Omental fat pad (tissue), 4 donors: ENCODE measurements around the gene DSC1. TPM values are rescaled to one million over a fixed set of nuclear protein-coding genes. Genes with fewer than 3 reads are reported as not detected.
"Not testable (repeated sequence)": the region's sequence is repeated elsewhere in the genome, so short reads cannot be mapped to it uniquely, and the experiment has no call there.

Source experiments
- ATAC-seq: fragments of 150-250 bp; one replicate; pipeline ENCODE4 v1.9.1; 2016; ENCODE audit warnings: mild to moderate bottlenecking, moderate library complexity; ENCODE audit not compliant: low FRiP score
- DNase-seq: peaks from one replicate; pipeline ENCODE4 v3.0.0-alpha.2; 2019; ENCODE audit warnings: low spot score
- CTCF ChIP-seq, 3 donors: fragments of 450-650 bp; IDR thresholded peaks; one replicate each; pipeline ENCODE4 v1.5.1; 2016 to 2017; ENCODE audit warnings: antibody characterized with exemption in 3 of 3, mild to moderate bottlenecking in 3 of 3, moderate library complexity in 2 of 3
- total RNA-seq, 4 donors: library from RNA; depleted of rRNA; stranded (reverse); fragments of >200 nt; gene quantifications; one replicate each; pipeline ENCODE4 v1.1.0, GENCODE V29; 2016

DSC1 gene
- total RNA-seq, 4 donors from 2014 or later = 0.09 TPM; not detected in 3

- DNase-seq (no peak), ATAC-seq (no peak)
- no peak for TF ChIP-seq CTCF (IDR thresholded peaks at IDR 0.05)
Measured at GRCh38 chr18:31134988-31135529, 27.6 kb downstream of the DSC1 start.

- TF ChIP-seq CTCF (IDR thresholded peaks at IDR 0.05) = no peak
- no peak for ATAC-seq
Measured at GRCh38 chr18:31129398-31130115, 33.1 kb downstream of the DSC1 start.

DNA sequence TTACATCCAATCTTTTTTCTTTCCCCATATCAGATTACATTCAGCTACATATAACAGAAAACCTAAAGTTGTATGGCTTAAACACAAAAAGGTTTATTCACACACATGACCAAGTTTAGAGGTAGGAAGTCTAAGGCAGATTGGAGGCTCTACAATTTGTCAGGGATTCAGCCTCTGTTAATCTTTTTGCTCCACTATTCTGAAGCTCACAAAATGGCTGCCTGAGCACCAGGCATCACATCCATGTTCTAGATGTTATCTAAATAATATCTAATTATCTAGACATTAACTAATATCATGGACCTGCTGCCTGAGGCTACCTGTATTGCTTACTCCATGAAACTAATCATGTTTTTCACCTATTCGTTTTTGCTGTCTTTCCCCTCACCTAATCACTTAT, 36.8 kb downstream of the DSC1 start:
- ATAC-seq (no peak), DNase-seq (no peak)
- TF ChIP-seq CTCF (IDR thresholded peaks at IDR 0.05) = no peak

More at GRCh38 chr18:31129398-31130115, 33.1 kb downstream of the DSC1 start:
- DNase-seq = no peak

GRCh38 chr18:31123125-31123524, 39.5 kb downstream of the DSC1 start:
- not testable (repeated sequence) for ATAC-seq, DNase-seq

DNA sequence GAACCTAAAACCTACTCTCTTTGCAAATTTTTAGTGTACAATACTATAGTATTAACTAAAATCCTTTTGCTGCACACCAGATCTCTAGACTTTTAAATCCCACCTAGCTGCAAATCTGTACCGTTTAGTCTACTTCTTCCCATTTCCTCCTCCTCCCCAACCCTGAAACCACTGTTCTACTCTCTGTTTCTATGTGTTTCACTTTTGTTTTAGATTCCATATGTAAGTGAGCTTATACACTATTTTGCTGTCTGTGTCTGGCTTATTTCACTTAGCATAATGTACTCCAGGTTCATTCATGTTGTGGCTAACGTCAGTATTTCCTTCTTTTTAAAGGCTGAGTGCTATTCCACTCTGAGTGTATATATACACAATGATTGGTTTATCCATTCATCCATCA, 42.1 kb downstream of the DSC1 start:
- no peak for TF ChIP-seq CTCF (IDR thresholded peaks at IDR 0.05)
- no peak for ATAC-seq
- DNase-seq = no peak

GRCh38 chr18:31116853-31117595, 45.6 kb downstream of the DSC1 start:
- TF ChIP-seq CTCF (IDR thresholded peaks at IDR 0.05) = no peak
- no peak for ATAC-seq
- DNase-seq = no peak

DNA sequence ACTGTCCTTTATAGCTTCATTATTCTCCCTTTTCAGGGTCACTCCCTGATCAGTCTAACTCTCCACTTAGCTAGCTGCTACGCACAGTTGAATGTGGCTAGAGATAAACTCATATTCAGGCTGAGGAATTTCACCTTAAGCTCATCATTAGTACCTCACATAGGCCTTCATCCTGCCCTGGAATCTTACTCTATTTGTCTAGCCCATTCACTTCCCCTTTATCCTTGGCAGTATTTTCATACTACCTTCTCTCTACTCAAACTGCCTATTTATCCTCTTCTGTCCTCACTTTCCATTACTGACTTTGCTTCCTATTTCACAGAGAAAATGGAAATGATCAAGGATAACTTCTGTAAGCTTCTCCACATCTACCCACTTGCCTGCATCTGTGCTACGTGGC, 49.9 kb downstream of the DSC1 start:
- DNase-seq (no peak), ATAC-seq (no peak)
- no peak for TF ChIP-seq CTCF (IDR thresholded peaks at IDR 0.05)
